ENCODE results near the gene DLGAP1. TPM values are rescaled to one million over a fixed set of nuclear protein-coding genes. Genes with fewer than 3 reads are reported as not detected.
A peak's percentile ranks its signal among the peaks of the same experiment; 100 is the strongest.

Gene DLGAP1
- total and polyA plus RNA-seq, 4 donors = 0.06 to 1.2 (median 0.17) TPM; not detected in 1

DNA sequence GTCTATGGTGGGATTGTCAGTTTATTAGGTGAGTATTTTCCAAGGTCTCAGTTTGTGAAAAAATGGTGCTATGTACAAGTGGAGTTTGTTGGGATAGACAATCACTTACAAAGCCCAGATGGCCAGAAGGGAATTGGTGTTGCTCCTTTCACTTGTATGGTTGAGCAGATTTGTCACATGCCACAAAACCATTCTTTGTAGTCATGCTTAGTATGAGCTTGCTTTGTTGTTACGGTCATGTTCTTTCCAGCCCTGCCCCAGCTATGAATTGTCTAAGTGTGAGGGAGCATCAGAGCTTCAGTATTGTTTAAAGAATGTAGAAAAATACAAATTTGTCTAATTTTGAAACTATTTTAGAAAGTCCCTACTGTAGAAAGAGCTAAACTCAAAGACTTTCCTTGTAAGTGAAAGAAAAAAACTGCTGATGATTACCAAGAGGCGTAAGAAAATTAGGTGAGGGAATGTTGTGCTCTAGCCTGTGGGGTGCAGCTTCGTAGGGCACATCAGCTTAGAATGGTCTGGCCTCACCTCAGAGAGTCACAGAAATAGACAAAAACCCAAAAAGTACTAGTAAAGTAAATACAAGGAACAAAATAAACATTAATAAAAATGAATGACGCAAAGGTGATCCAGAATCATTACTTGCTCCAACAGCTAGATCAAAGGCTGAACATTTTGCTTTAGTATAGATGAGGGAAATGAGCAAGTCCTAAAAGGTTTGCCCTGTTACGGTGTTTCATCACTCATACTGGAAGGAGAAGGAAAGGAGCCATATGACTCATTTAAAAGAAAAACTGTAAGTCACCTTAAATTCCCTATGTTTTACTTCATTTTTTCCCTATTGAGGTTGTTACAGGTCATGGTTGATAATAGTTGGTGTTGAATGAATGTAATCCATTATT lies 995.9 kb downstream of the DLGAP1 start:
- Histone ChIP-seq H3K9ac (ENCODE audit: low read depth in 1 of 2, low read length in 2 of 2) (no peak overlapping the region), H3K9me3 (ENCODE audit: control insufficient read depth in 4 of 4, low read length in 3 of 4) (no peaks in the 10 kb centered on the region), H3K4me1 (ENCODE audit: control insufficient read depth in 4 of 4, insufficient read depth in 4 of 4, low read length in 3 of 4) (peaks cover 10 to 47% (median 35%) of the 10 kb centered on the region in 4 donors), H3K36me3 (ENCODE audit: control insufficient read depth in 4 of 4, insufficient read depth in 3 of 4, low read depth in 1 of 4, low read length in 3 of 4) (peaks cover 2 to 10% (median 5%) of the 10 kb centered on the region in 4 donors), H3K4me3 (ENCODE audit: low read depth in 1 of 3, low read length in 3 of 3) (no peak overlapping the region), H3K27me3 (ENCODE audit: control insufficient read depth in 4 of 4, insufficient read depth in 4 of 4, low read length in 3 of 4) (no peaks in the 10 kb centered on the region), H3K27ac (ENCODE audit: low read depth in 1 of 2, low read length in 2 of 2) (peak overlapping the region in 1 of 2 donors; percentile 29)
- no peak for DNase-seq (ENCODE audit: low spot score)
- TF ChIP-seq RXRA (IDR thresholded peaks at IDR 0.05) (peak in 1 of 2 donors; percentile 28), TAF1 (conservative IDR thresholded peaks at IDR 0.05) (no peak), HNF4A (conservative IDR thresholded peaks at IDR 0.05) (peak in 1 of 2 donors; percentile 26), YY1 (IDR thresholded peaks at IDR 0.05) (peak; percentile 25), REST (IDR thresholded peaks at IDR 0.05) (peak; percentile 17)
- 65% methylated on average over 5 of the region's 5 CpGs for WGBS

- no peak overlapping the region for H3K4me3 ChIP-seq (ENCODE audit: low read depth in 1 of 3, low read length in 3 of 3)
- no peak overlapping the region for H3K9ac ChIP-seq (ENCODE audit: low read depth in 1 of 2, low read length in 2 of 2)
- peaks cover 2 to 10% (median 5%) of the 10 kb centered on the region in 4 donors for H3K36me3 ChIP-seq (ENCODE audit: control insufficient read depth in 4 of 4, insufficient read depth in 3 of 4, low read depth in 1 of 4, low read length in 3 of 4)
- 66% methylated on average over 3 of the region's 3 CpGs for WGBS
- TF ChIP-seq YY1 (IDR thresholded peaks at IDR 0.05) = no peak
- no peak for TF ChIP-seq GABPA (IDR thresholded peaks at IDR 0.05 in 1 of 2, conservative IDR thresholded peaks at IDR 0.05 in 1 of 2)
- TF ChIP-seq JUND (IDR thresholded peaks at IDR 0.05) = no peak
- TF ChIP-seq SP1 (IDR thresholded peaks at IDR 0.05) = no peak
- no peak for TF ChIP-seq FOXA1 (IDR thresholded peaks at IDR 0.05)
- TF ChIP-seq CTCF (IDR thresholded peaks at IDR 0.05; ENCODE audit: low read depth, low read length, missing input control) = no peak
- TF ChIP-seq RAD21 (IDR thresholded peaks at IDR 0.05) = no peak
- no peak for TF ChIP-seq HNF4A (conservative IDR thresholded peaks at IDR 0.05)
- TF ChIP-seq ATF3 (IDR thresholded peaks at IDR 0.05) = no peak
- TF ChIP-seq EGR1 (IDR thresholded peaks at IDR 0.05; ENCODE audit: low read depth in 2 of 2) = no peak
- no peak for TF ChIP-seq HNF4G (IDR thresholded peaks at IDR 0.05)
- no peak for TF ChIP-seq ZBTB33 (IDR thresholded peaks at IDR 0.05)
- no peak for TF ChIP-seq NR2F2 (IDR thresholded peaks at IDR 0.05)
- no peak for TF ChIP-seq FOXA2 (IDR thresholded peaks at IDR 0.05)
- TF ChIP-seq REST (IDR thresholded peaks at IDR 0.05) = no peak
- TF ChIP-seq TAF1 (conservative IDR thresholded peaks at IDR 0.05) = no peak
- TF ChIP-seq MAX (IDR thresholded peaks at IDR 0.05) = no peak
- no peak for TF ChIP-seq RXRA (IDR thresholded peaks at IDR 0.05)
- DNase-seq (ENCODE audit: low spot score) = no peak
- peaks cover 10 to 49% (median 36%) of the 10 kb centered on the region in 4 donors for H3K4me1 ChIP-seq (ENCODE audit: control insufficient read depth in 4 of 4, insufficient read depth in 4 of 4, low read length in 3 of 4)
- H3K27me3 ChIP-seq (ENCODE audit: control insufficient read depth in 4 of 4, insufficient read depth in 4 of 4, low read length in 3 of 4) = no peaks in the 10 kb centered on the region
- no peaks in the 10 kb centered on the region for H3K9me3 ChIP-seq (ENCODE audit: control insufficient read depth in 4 of 4, low read length in 3 of 4)
- H3K27ac ChIP-seq (ENCODE audit: low read depth in 1 of 2, low read length in 2 of 2) = no peak overlapping the region
Measured at GRCh38 chr18:3458378-3458777, 996.7 kb downstream of the DLGAP1 start.

Measured in liver (tissue), 9 donors.